ENCODE results near the gene GDPD5.

Gene GDPD5

GRCh38 chr11:75450826-75451821, 74.6 kb downstream of the GDPD5 start:
- in situ Hi-C loops (cut with HindIII; ENCODE audit: low sequenced_read_pairs): no loop called here

GRCh38 chr11:75450236-75450635, 75.5 kb downstream of the GDPD5 start:
- in situ Hi-C loops (cut with HindIII; ENCODE audit: low sequenced_read_pairs): no loop called here

- in situ Hi-C loops (cut with HindIII; ENCODE audit: low sequenced_read_pairs): no loop called here
Observed at GRCh38 chr11:75449776-75450175, 76.0 kb downstream of the GDPD5 start.

- in situ Hi-C loops (cut with HindIII; ENCODE audit: low sequenced_read_pairs): no loop called here
Observed at GRCh38 chr11:75449271-75449670, 76.5 kb downstream of the GDPD5 start.

GRCh38 chr11:75447415-75447814, 78.3 kb downstream of the GDPD5 start:
- in situ Hi-C loops (cut with HindIII; ENCODE audit: low sequenced_read_pairs): no loop called here

GRCh38 chr11:75445315-75445953, 80.3 kb downstream of the GDPD5 start:
- in situ Hi-C loops (cut with HindIII; ENCODE audit: low sequenced_read_pairs): no loop called here

- in situ Hi-C loops (cut with HindIII; ENCODE audit: low sequenced_read_pairs): no loop called here
Observed at GRCh38 chr11:75443043-75443442, 82.7 kb downstream of the GDPD5 start.

GRCh38 chr11:75442161-75442885, 83.4 kb downstream of the GDPD5 start:
- in situ Hi-C loops (cut with HindIII; ENCODE audit: low sequenced_read_pairs): no loop called here

- in situ Hi-C loops (cut with HindIII; ENCODE audit: low sequenced_read_pairs): no loop called here
Observed at GRCh38 chr11:75441804-75442132, 84.0 kb downstream of the GDPD5 start.

- in situ Hi-C loops (cut with HindIII; ENCODE audit: low sequenced_read_pairs): no loop called here
Observed at GRCh38 chr11:75440960-75441803, 84.6 kb downstream of the GDPD5 start.

- in situ Hi-C loops (cut with HindIII; ENCODE audit: low sequenced_read_pairs): loop anchor here (5.0 kb wide), 2 partner anchors 83 to 102 kb away; no protein-coding TSS in a partner anchor
Observed at GRCh38 chr11:75439495-75440120, 86.1 kb downstream of the GDPD5 start.

GRCh38 chr11:75439026-75439425, 86.7 kb downstream of the GDPD5 start:
- in situ Hi-C loops (cut with HindIII; ENCODE audit: low sequenced_read_pairs): loop anchor here (5.0 kb wide), 2 partner anchors 83 to 102 kb away; no protein-coding TSS in a partner anchor

- in situ Hi-C loops (cut with HindIII; ENCODE audit: low sequenced_read_pairs): loop anchor here (5.0 kb wide), 2 partner anchors 84 to 101 kb away; no protein-coding TSS in a partner anchor
Observed at GRCh38 chr11:75437966-75438659, 87.6 kb downstream of the GDPD5 start.

GRCh38 chr11:75436806-75437205, 88.9 kb downstream of the GDPD5 start:
- in situ Hi-C loops (cut with HindIII; ENCODE audit: low sequenced_read_pairs): loop anchor here (5.0 kb wide), 2 partner anchors 85 to 100 kb away; no protein-coding TSS in a partner anchor

GRCh38 chr11:75435571-75435925, 90.2 kb downstream of the GDPD5 start:
- in situ Hi-C loops (cut with HindIII; ENCODE audit: low sequenced_read_pairs): loop anchor here (5.0 kb wide), 2 partner anchors 87 to 98 kb away; no protein-coding TSS in a partner anchor

- in situ Hi-C loops (cut with HindIII; ENCODE audit: low sequenced_read_pairs): loop anchor here (5.0 kb wide), 2 partner anchors 87 to 98 kb away; no protein-coding TSS in a partner anchor
Observed at GRCh38 chr11:75434886-75435570, 90.7 kb downstream of the GDPD5 start.

- in situ Hi-C loops (cut with HindIII; ENCODE audit: low sequenced_read_pairs): no loop called here
Observed at GRCh38 chr11:75434051-75434450, 91.7 kb downstream of the GDPD5 start.

- in situ Hi-C loops (cut with HindIII; ENCODE audit: low sequenced_read_pairs): no loop called here
Observed at GRCh38 chr11:75433443-75433842, 92.3 kb downstream of the GDPD5 start.

- in situ Hi-C loops (cut with HindIII; ENCODE audit: low sequenced_read_pairs): no loop called here
Observed at GRCh38 chr11:75432911-75433321, 92.8 kb downstream of the GDPD5 start, which contains the start of gene KLHL35. TSS of gene KLHL35 (minus strand) at chr11:75433203. CDS start at chr11:75430629, 2,574 bp downstream.

Data from endothelial cell of hepatic sinusoid (primary cell).